ENCODE results near the gene ADK.

GRCh38 chr10:74576586-74576985 lies 425.6 kb downstream of the ADK start:
- TF ChIP-seq CTCF (IDR thresholded peaks at IDR 0.05) (no peak), POLR2A (IDR thresholded peaks at IDR 0.05) (no peak)

All from right lobe of liver (tissue), 4 donors.